MCF 10A (cell line): ENCODE data around the gene DLAT. TPM values are rescaled to one million over a fixed set of nuclear protein-coding genes. Genes with fewer than 3 reads are reported as not detected.

ENCODE experiments used
- BruUV-seq: library from RNA; stranded (reverse); fragments of 400-500 nt; replicated peaks from 2 replicates; lab custom pipeline; 2021; lab: Mats Ljungman, UMichigan
- CTCF ChIA-PET: fragments of 300-600 bp; sonication (Branson Sonifier 250); formaldehyde crosslinking; extraction: SDS; loops from one replicate; lab custom pipeline; 2021; ENCODE audit warnings: antibody characterized with exemption, inconsistent platforms; lab: Yijun Ruan, JAX
- POLR2A ChIA-PET: fragments of 300-600, 350-650 bp; sonication (Branson Sonifier 250); formaldehyde crosslinking; extraction: SDS; loops from one replicate; lab custom pipeline; 2020; ENCODE audit warnings: antibody characterized with exemption, inconsistent platforms; lab: Yijun Ruan, JAX
- DNase-seq: peaks from one replicate; pipeline ENCODE4 v3.0.0-alpha.2; 2018; ENCODE audit not compliant: unreplicated experiment
- H3K27ac Mint-ChIP-seq: one replicate; pipeline ENCODE4 v1.8.0; 2022; ENCODE audit warnings: mild to moderate bottlenecking, low read depth, mixed read lengths; ENCODE audit not compliant: unreplicated experiment
- H3K27me3 Mint-ChIP-seq: one replicate; pipeline ENCODE4 v1.8.0; 2022; ENCODE audit warnings: mixed read lengths; ENCODE audit not compliant: insufficient read depth, unreplicated experiment
- H3K36me3 Mint-ChIP-seq: one replicate; pipeline ENCODE4 v1.8.0; 2022; ENCODE audit warnings: mild to moderate bottlenecking, moderate library complexity, mixed read lengths; ENCODE audit not compliant: insufficient read depth, unreplicated experiment
- H3K4me1 Mint-ChIP-seq: one replicate; pipeline ENCODE4 v1.8.0; 2022; ENCODE audit warnings: mixed read lengths; ENCODE audit not compliant: insufficient read depth, unreplicated experiment
- H3K4me3 Mint-ChIP-seq: one replicate; pipeline ENCODE4 v1.8.0; 2022; ENCODE audit warnings: mild to moderate bottlenecking, moderate library complexity, mixed read lengths; ENCODE audit not compliant: unreplicated experiment
- H3K9me3 Mint-ChIP-seq: one replicate; pipeline ENCODE4 v1.8.0; 2022; ENCODE audit warnings: mixed read lengths; ENCODE audit not compliant: unreplicated experiment
- CTCF ChIP-seq: fragments of 200-600 bp; IDR thresholded peaks from one replicate; pipeline ENCODE4 v1.8.0; 2022; ENCODE audit warnings: antibody characterized with exemption, mild to moderate bottlenecking; ENCODE audit not compliant: unreplicated experiment
- intact Hi-C: fragments of 100-400 bp; cut with micrococcal nuclease; formaldehyde crosslinking; loops from 2 replicates; pipeline ENCODE4 v1.14.1; 2022
- total RNA-seq: library from RNA; stranded (reverse); gene quantifications from 2 replicates; pipeline ENCODE4 v1.2.3, GENCODE V29; 2022

The DLAT gene
- total RNA-seq, 1 experiment from 2014 or later: 43.3 TPM

- CTCF ChIA-PET: interaction anchor here (0.7 to 4.8 kb wide), 2 partner anchors 16 to 1289 kb away, joined by 3 to 26 read pairs; no protein-coding TSS in a partner anchor
- intact Hi-C loops: no loop called here
Observed at GRCh38 chr11:112096194-112096593, 71.0 kb downstream of the DLAT start.

GRCh38 chr11:112097734-112098528 lies 72.7 kb downstream of the DLAT start:
- TF ChIP-seq CTCF: no peak
- BruUV-seq: no TSS peak
- H3K4me1 Mint-ChIP-seq: no peaks in the 10 kb centered on the region
- peak overlapping the region; percentile 7 for H3K27ac Mint-ChIP-seq
- H3K27me3 Mint-ChIP-seq: no peaks in the 10 kb centered on the region
- intact Hi-C loops: no loop called here
- peaks cover 52% of the 10 kb centered on the region for H3K36me3 Mint-ChIP-seq
- POLR2A ChIA-PET: interaction anchor here (0.7 to 2.6 kb wide), 9 partner anchors 9 to 156 kb away, joined by 3 to 18 read pairs (median 3); partner anchors contain the start of genes SDHD and TIMM8B
- DNase-seq: no peak
- CTCF ChIA-PET: interaction anchor here (0.6 to 4.8 kb wide), 6 partner anchors 11 to 1256 kb away, joined by 3 to 26 read pairs (median 3); no protein-coding TSS in a partner anchor
- H3K9me3 Mint-ChIP-seq: no peaks in the 10 kb centered on the region
- H3K4me3 Mint-ChIP-seq: no peak overlapping the region

More at GRCh38 chr11:112096194-112096593, 71.0 kb downstream of the DLAT start:
- POLR2A ChIA-PET: interaction anchor here (2.6 kb wide), 1 partner anchor 10 kb away, joined by 18 read pairs; the partner anchor contains the start of genes SDHD and TIMM8B
- BruUV-seq: no TSS peak
- no peak overlapping the region for H3K27ac Mint-ChIP-seq
- TF ChIP-seq CTCF: no peak
- peaks cover 5% of the 10 kb centered on the region for H3K4me1 Mint-ChIP-seq
- no peak overlapping the region for H3K4me3 Mint-ChIP-seq
- no peaks in the 10 kb centered on the region for H3K9me3 Mint-ChIP-seq
- no peak for DNase-seq
- no peaks in the 10 kb centered on the region for H3K27me3 Mint-ChIP-seq
- H3K36me3 Mint-ChIP-seq: peaks cover 69% of the 10 kb centered on the region

GRCh38 chr11:112100462-112100861 lies 75.3 kb downstream of the DLAT start:
- Mint-ChIP-seq H3K4me3 (no peak overlapping the region), H3K36me3 (peaks cover 28% of the 10 kb centered on the region), H3K27me3 (no peaks in the 10 kb centered on the region), H3K27ac (no peak overlapping the region), H3K9me3 (no peaks in the 10 kb centered on the region), H3K4me1 (no peaks in the 10 kb centered on the region)
- intact Hi-C loops: no loop called here
- no peak for TF ChIP-seq CTCF
- DNase-seq: no peak
- no TSS peak for BruUV-seq
- ChIA-PET POLR2A (interaction anchor here (0.6 to 2.2 kb wide), 4 partner anchors 14 to 78 kb away, joined by 3 to 11 read pairs (median 3); partner anchors contain the start of genes SDHD and TIMM8B), CTCF (interaction anchor here (0.6 kb wide), 1 partner anchor 180 kb away, joined by 6 read pairs; no protein-coding TSS in a partner anchor)

- BruUV-seq: no TSS peak
- no peaks in the 10 kb centered on the region for H3K4me1 Mint-ChIP-seq
- no peak overlapping the region for H3K4me3 Mint-ChIP-seq
- ChIA-PET POLR2A (interaction anchor here (1.4 to 3.6 kb wide), 2 partner anchors 16 to 120 kb away, joined by 3 to 23 read pairs; partner anchors contain the start of genes SDHD and TIMM8B), CTCF (interaction anchor here (0.5 to 3.3 kb wide), 4 partner anchors 10 to 250 kb away, joined by 3 to 27 read pairs (median 4); no protein-coding TSS in a partner anchor)
- no peaks in the 10 kb centered on the region for H3K27me3 Mint-ChIP-seq
- intact Hi-C loops: no loop called here
- no peak for DNase-seq
- H3K27ac Mint-ChIP-seq: no peak overlapping the region
- no peaks in the 10 kb centered on the region for H3K9me3 Mint-ChIP-seq
- H3K36me3 Mint-ChIP-seq: peaks cover 9% of the 10 kb centered on the region
- TF ChIP-seq CTCF: no peak
Observed at GRCh38 chr11:112103446-112103845, 78.2 kb downstream of the DLAT start.
